Right lobe of liver (tissue), 6 donors: ENCODE data around the gene MAEA. TPM values are rescaled to one million over a fixed set of nuclear protein-coding genes. Genes with fewer than 3 reads are reported as not detected.

Experiments
- ATAC-seq, 4 donors: fragments of 200-7000 bp; cut with Tn5 transposase; one replicate each; pipeline ENCODE4 v1.9.1; 2020; ENCODE audit warnings: mild to moderate bottlenecking in 4 of 4, moderate library complexity in 4 of 4
- DNase-seq, 3 donors: peaks; one replicate each; pipeline ENCODE4 v3.0.0-alpha.2; 2020
- H3K27ac ChIP-seq, 3 donors: fragments of 200-600 bp; one replicate each; pipeline ENCODE4 v1.8.0; 2022
- H3K27me3 ChIP-seq, 2 donors: fragments of 200-600 bp; one replicate each; pipeline ENCODE4 v1.8.0; 2022
- H3K36me3 ChIP-seq, 4 donors: fragments of 200-600 bp; sonication (generic) in 1 of 4; one replicate each; pipeline versions ENCODE4 v1.5.1 to v1.8.0; 2017 to 2022; ENCODE audit warnings: control low read depth in 1 of 4
- H3K4me1 ChIP-seq, 4 donors: fragments of 200-600 bp; sonication (generic) in 1 of 4; one replicate each; pipeline versions ENCODE4 v1.5.1 to v1.8.0; 2017 to 2022; ENCODE audit warnings: control low read depth in 1 of 4
- H3K4me3 ChIP-seq, 3 donors: fragments of 200-600 bp; one replicate each; pipeline ENCODE4 v1.8.0; 2022
- H3K9me3 ChIP-seq, 4 donors: fragments of 200-600 bp; sonication (generic) in 1 of 4; one replicate each; pipeline versions ENCODE4 v1.5.1 to v1.8.0; 2017 to 2022; ENCODE audit warnings: control low read depth in 1 of 4
- CTCF ChIP-seq, 4 donors: fragments of 200-600 bp in 3 of 4; fragments of 450-650 bp in 1 of 4; IDR thresholded peaks; one replicate each; pipeline versions ENCODE4 v1.5.1 to v1.8.0; 2016 to 2022; ENCODE audit warnings: antibody characterized with exemption in 4 of 4, mild to moderate bottlenecking in 2 of 4
- POLR2A ChIP-seq: fragments of 450-650 bp; IDR thresholded peaks from one replicate; pipeline ENCODE4 v1.6.1; 2017; ENCODE audit warnings: antibody characterized with exemption, mild to moderate bottlenecking
- WGBS: methylation state at CpG from one replicate; pipeline ENCODE4 v1.1.6; 2018; ENCODE audit warnings: low coverage, low lambda C conversion rate; ENCODE audit not compliant: insufficient coverage; ENCODE audit errors: missing lambda C conversion rate; 5-methylcytosine and 5-hydroxymethylcytosine counted together
- intact Hi-C, 2 donors: fragments of 100-400 bp; cut with DNase I; formaldehyde crosslinking; loops; one replicate each; pipeline versions ENCODE4 v1.11.2 to v1.14.1; 2022
- total RNA-seq, 6 experiments: library from RNA; depleted of rRNA in 2 of 6; stranded (reverse); fragments of >200 nt in 2 of 6; fragmentation: NEBNext Ultra II Directional in 3 of 6; extraction: Animal tissue kit (Norgen Biotek cat#: 25700) in 3 of 6; gene quantifications; one replicate each; pipeline versions ENCODE4 v1.1.0 to v1.2.4, GENCODE V29; 2016 to 2023
- donor health status: DM: no; HTN: yes; CAD: no.
- donor health status: DM: no; HTN: no; CAD: no.
- donor health status: DM: no; HTN: no; CAD: no.
- donor health status: DM: no; HTN: yes; CAD: no.
- donor health status: DM: no; HTN: yes; CAD: no.

MAEA gene
- total RNA-seq, 6 experiments from 2014 or later = 24.3 to 42.0 (median 27.9) TPM

- Histone ChIP-seq H3K9me3 (no peaks in the 10 kb centered on the region), H3K27ac (no peak overlapping the region), H3K36me3 (peaks cover 0 to 17% (median 3%) of the 10 kb centered on the region in 4 donors), H3K4me3 (no peak overlapping the region), H3K27me3 (no peaks in the 10 kb centered on the region), H3K4me1 (peaks cover 0 to 11% (median 4%) of the 10 kb centered on the region in 4 donors)
- TF ChIP-seq CTCF (IDR thresholded peaks at IDR 0.05) = peak; percentile 82 to 99 (median 96)
- no peak for TF ChIP-seq POLR2A
- DNase-seq (peak; percentile 87 to 88 (median 88)), ATAC-seq (peak; percentile 55 to 58 (median 55))
- intact Hi-C loops = loop anchor here (5.0 to 10.0 kb wide), 3 partner anchors 163 to 275 kb away; no protein-coding TSS in a partner anchor
- 6% methylated on average over 11 of the region's 24 CpGs for WGBS
Observed at GRCh38 chr4:1351854-1352566, 62.3 kb downstream of the MAEA start.

- DNase-seq (no peak), ATAC-seq (no peak)
- peaks cover 0 to 11% (median 4%) of the 10 kb centered on the region in 4 donors for H3K4me1 ChIP-seq
- no peaks in the 10 kb centered on the region for H3K9me3 ChIP-seq
- intact Hi-C loops = loop anchor here (5.0 to 10.0 kb wide), 3 partner anchors 162 to 275 kb away; no protein-coding TSS in a partner anchor
- 92% methylated on average over 2 of the region's 12 CpGs for WGBS
- H3K27me3 ChIP-seq = no peaks in the 10 kb centered on the region
- H3K36me3 ChIP-seq = peaks cover 0 to 17% (median 3%) of the 10 kb centered on the region in 4 donors
- TF ChIP-seq CTCF (IDR thresholded peaks at IDR 0.05) = no peak
- no peak for TF ChIP-seq POLR2A
- no peak overlapping the region for H3K27ac ChIP-seq
- no peak overlapping the region for H3K4me3 ChIP-seq
Observed at GRCh38 chr4:1352567-1352900, 62.8 kb downstream of the MAEA start.

- no peak for ATAC-seq
- DNase-seq = no peak
- Histone ChIP-seq H3K4me1 (peaks cover 0 to 4% (median 1%) of the 10 kb centered on the region in 4 donors), H3K27ac (no peak overlapping the region), H3K9me3 (no peaks in the 10 kb centered on the region), H3K27me3 (no peaks in the 10 kb centered on the region), H3K4me3 (no peak overlapping the region), H3K36me3 (peaks cover 0 to 24% (median 3%) of the 10 kb centered on the region in 4 donors)
- WGBS = 75% methylated on average over 2 of the region's 30 CpGs
- TF ChIP-seq POLR2A (no peak), CTCF (IDR thresholded peaks at IDR 0.05) (no peak)
- intact Hi-C loops = loop anchor here (5.0 to 10.0 kb wide), 3 partner anchors 161 to 274 kb away; no protein-coding TSS in a partner anchor
Observed at GRCh38 chr4:1353186-1354055, 63.7 kb downstream of the MAEA start.

- intact Hi-C loops = loop anchor here (5.0 to 10.0 kb wide), 3 partner anchors 160 to 273 kb away; no protein-coding TSS in a partner anchor
- no peaks in the 10 kb centered on the region for H3K9me3 ChIP-seq
- TF ChIP-seq POLR2A (no peak), CTCF (IDR thresholded peaks at IDR 0.05) (no peak)
- 90% methylated on average over 13 of the region's 36 CpGs for WGBS
- peaks cover 0 to 24% (median 3%) of the 10 kb centered on the region in 4 donors for H3K36me3 ChIP-seq
- DNase-seq (no peak), ATAC-seq (no peak)
- no peaks in the 10 kb centered on the region for H3K4me1 ChIP-seq
- H3K27ac ChIP-seq = no peak overlapping the region
- no peaks in the 10 kb centered on the region for H3K27me3 ChIP-seq
- no peak overlapping the region for H3K4me3 ChIP-seq
Observed at GRCh38 chr4:1354136-1354982, 64.7 kb downstream of the MAEA start.
